ENCODE data around the gene GALP.
"Not testable (repeated sequence)": the region's sequence is repeated elsewhere in the genome, so short reads cannot be mapped to it uniquely, and the experiment has no call there.

Gene GALP

DNA sequence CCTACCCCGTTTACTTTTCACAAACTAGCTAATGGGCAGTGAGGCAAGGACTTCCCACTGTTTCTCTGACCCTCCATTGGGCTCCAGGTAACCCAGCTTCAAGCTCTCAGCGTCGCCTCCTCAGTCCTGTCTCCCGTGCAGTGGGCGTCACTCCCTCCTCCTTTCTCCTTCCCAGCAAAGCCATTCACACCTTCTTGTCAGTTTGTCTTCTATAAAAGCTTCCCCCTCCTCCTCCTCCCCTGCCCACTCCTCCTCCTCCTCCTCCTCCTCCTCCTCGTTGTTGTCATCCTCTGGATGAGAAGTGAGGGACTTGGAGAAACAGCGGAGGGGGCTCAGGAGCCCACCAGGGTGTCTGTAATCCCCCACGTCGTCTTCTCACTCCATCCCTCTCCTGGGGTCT, 1.7 kb upstream of the GALP start:
- H2AFZ ChIP-seq (ENCODE audit: low read length), result peak overlapping the region; percentile 58
- H3K36me3 ChIP-seq (replicated peaks in 1 of 2; ENCODE audit: control insufficient read depth in 2 of 2, insufficient read depth in 2 of 2, low read length in 2 of 2), result no peaks in the 10 kb centered on the region
- no peak overlapping the region for H4K91ac ChIP-seq (ENCODE audit: low read depth, low read length, poor library complexity)
- H4K8ac ChIP-seq (ENCODE audit: low read depth, low read length), result no peak overlapping the region
- no peak overlapping the region for H2BK15ac ChIP-seq (ENCODE audit: low read length)
- no peak for DNase-seq (ENCODE audit: low spot score)
- peak overlapping the region; percentile 1 for H2BK12ac ChIP-seq (ENCODE audit: low read length)
- peaks cover 5 to 20% of the 10 kb centered on the region in 2 donors for H3K4me1 ChIP-seq (ENCODE audit: control insufficient read depth in 2 of 2, insufficient read depth in 1 of 2, low read depth in 1 of 2, low read length in 2 of 2)
- H2AK5ac ChIP-seq (ENCODE audit: low read depth, low read length), result no peak overlapping the region
- no peak overlapping the region for H3K14ac ChIP-seq (ENCODE audit: low read length)
- H3K9ac ChIP-seq (ENCODE audit: low read depth, low read length, poor library complexity), result peak overlapping the region; percentile 6
- WGBS, 2 donors (ENCODE audit: extremely low coverage in 2 of 2, insufficient read length in 2 of 2, insufficient replicate concordance in 1 of 2), result no CpG with 5 or more reads among the region's 9 CpGs
- H2BK5ac ChIP-seq (ENCODE audit: low read length), result no peak overlapping the region
- peaks cover 0 to 5% (median 0%) of the 10 kb centered on the region in 3 experiments for H3K27me3 ChIP-seq (ENCODE audit: control insufficient read depth in 3 of 3, insufficient read depth in 3 of 3, low read depth in 1 of 3, low read length in 3 of 3)
- peaks cover 1% of the 10 kb centered on the region for H3K79me1 ChIP-seq (ENCODE audit: low read depth, low read length)
- H3K4me3 ChIP-seq (ENCODE audit: low read length in 2 of 2), result no peak overlapping the region
- no peak overlapping the region for H2BK120ac ChIP-seq (ENCODE audit: low read depth, low read length)
- H3K18ac ChIP-seq (ENCODE audit: low read length), result peak overlapping the region; percentile 0
- H3K4me2 ChIP-seq (ENCODE audit: insufficient read depth, low read length, poor library complexity, severe bottlenecking), result no peak overlapping the region
- no peak overlapping the region for H3K23ac ChIP-seq (ENCODE audit: low read depth, low read length, poor library complexity)
- peaks cover 0 to 2% of the 10 kb centered on the region in 2 donors for H3K9me3 ChIP-seq (replicated peaks in 1 of 2; ENCODE audit: control insufficient read depth in 2 of 2, insufficient read depth in 1 of 2, low read depth in 1 of 2, low read length in 2 of 2)
- peak overlapping the region; percentile 32 for H3K27ac ChIP-seq (replicated peaks; ENCODE audit: low read length)
- H3K4ac ChIP-seq (ENCODE audit: low read length), result no peak overlapping the region

DNA sequence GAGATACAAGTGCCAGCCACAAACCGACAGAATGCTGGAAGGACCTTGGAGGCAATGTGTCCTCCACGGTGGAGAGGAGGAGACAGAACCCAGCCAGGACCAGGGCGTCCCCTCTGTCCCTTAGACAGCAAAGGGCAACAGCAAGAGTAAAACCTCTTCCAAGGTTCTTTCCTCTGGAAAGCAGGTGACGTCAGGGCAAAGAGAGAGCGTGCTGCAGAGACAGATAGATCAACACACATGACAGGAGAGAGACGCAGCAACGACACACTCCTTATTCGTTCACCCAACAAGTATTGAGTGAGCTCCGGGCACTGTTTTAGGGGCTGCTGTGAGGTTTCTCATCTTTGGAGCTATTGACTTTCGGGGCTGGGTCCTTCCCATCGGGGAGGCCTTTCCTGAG, 1.3 kb upstream of the GALP start:
- Histone ChIP-seq H3K27ac (replicated peaks; ENCODE audit: low read length) (peak overlapping the region; percentile 32), H3K9ac (ENCODE audit: low read depth, low read length, poor library complexity) (no peak overlapping the region), H4K8ac (ENCODE audit: low read depth, low read length) (no peak overlapping the region), H2BK12ac (ENCODE audit: low read length) (peak overlapping the region; percentile 1), H3K4me3 (ENCODE audit: low read length in 2 of 2) (no peak overlapping the region), H2AFZ (ENCODE audit: low read length) (peak overlapping the region; percentile 58), H3K14ac (ENCODE audit: low read length) (no peak overlapping the region), H2BK5ac (ENCODE audit: low read length) (peak overlapping the region; percentile 9), H3K4me1 (ENCODE audit: control insufficient read depth in 2 of 2, insufficient read depth in 1 of 2, low read depth in 1 of 2, low read length in 2 of 2) (peaks cover 5 to 20% of the 10 kb centered on the region in 2 donors), H3K36me3 (replicated peaks in 1 of 2; ENCODE audit: control insufficient read depth in 2 of 2, insufficient read depth in 2 of 2, low read length in 2 of 2) (no peaks in the 10 kb centered on the region), H2AK5ac (ENCODE audit: low read depth, low read length) (peak overlapping the region; percentile 80), H4K91ac (ENCODE audit: low read depth, low read length, poor library complexity) (no peak overlapping the region), H3K79me1 (ENCODE audit: low read depth, low read length) (peaks cover 1% of the 10 kb centered on the region), H3K4ac (ENCODE audit: low read length) (no peak overlapping the region), H2BK120ac (ENCODE audit: low read depth, low read length) (peak overlapping the region; percentile 100), H3K9me3 (replicated peaks in 1 of 2; ENCODE audit: control insufficient read depth in 2 of 2, insufficient read depth in 1 of 2, low read depth in 1 of 2, low read length in 2 of 2) (peaks cover 0 to 2% of the 10 kb centered on the region in 2 donors), H3K18ac (ENCODE audit: low read length) (peak overlapping the region; percentile 0), H3K4me2 (ENCODE audit: insufficient read depth, low read length, poor library complexity, severe bottlenecking) (no peak overlapping the region), H3K27me3 (ENCODE audit: control insufficient read depth in 3 of 3, insufficient read depth in 3 of 3, low read depth in 1 of 3, low read length in 3 of 3) (peaks cover 0 to 5% (median 0%) of the 10 kb centered on the region in 3 experiments), H2BK15ac (ENCODE audit: low read length) (no peak overlapping the region), H3K23ac (ENCODE audit: low read depth, low read length, poor library complexity) (no peak overlapping the region)
- WGBS, 2 donors (ENCODE audit: extremely low coverage in 2 of 2, insufficient read length in 2 of 2, insufficient replicate concordance in 1 of 2), result no CpG with 5 or more reads among the region's 11 CpGs
- DNase-seq (ENCODE audit: low spot score), result no peak

DNA sequence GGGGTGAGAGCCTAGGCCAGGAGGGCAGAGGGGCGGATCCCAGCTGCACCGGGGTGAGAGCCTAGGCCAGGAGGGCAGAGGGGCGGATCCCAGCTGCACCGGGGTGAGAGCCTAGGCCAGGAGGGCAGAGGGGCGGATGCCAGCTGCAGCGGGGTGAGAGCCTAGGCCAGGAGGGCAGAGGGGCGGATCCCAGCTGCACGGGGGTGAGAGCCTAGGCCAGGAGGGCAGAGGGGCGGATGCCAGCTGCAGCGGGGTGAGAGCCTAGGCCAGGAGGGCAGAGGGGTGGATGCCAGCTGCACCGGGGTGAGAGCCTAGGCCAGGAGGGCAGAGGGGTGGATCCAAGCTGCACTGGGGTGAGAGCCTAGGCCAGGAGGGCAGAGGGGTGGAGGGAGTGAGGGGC, 502 bp downstream of the GALP start:
- Histone ChIP-seq H3K14ac (ENCODE audit: low read length) (peak overlapping the region; percentile 82), H3K18ac (ENCODE audit: low read length) (peak overlapping the region; percentile 93), H3K4me3 (ENCODE audit: low read length in 2 of 2) (peak overlapping the region in 1 of 2 donors; percentile 23), H3K9ac (ENCODE audit: low read depth, low read length, poor library complexity) (peak overlapping the region; percentile 60), H2BK120ac (ENCODE audit: low read depth, low read length) (peak overlapping the region; percentile 67), H3K4me1 (ENCODE audit: control insufficient read depth in 2 of 2, insufficient read depth in 1 of 2, low read depth in 1 of 2, low read length in 2 of 2) (peaks cover 5 to 20% of the 10 kb centered on the region in 2 donors), H2BK15ac (ENCODE audit: low read length) (peak overlapping the region; percentile 89), H2AK5ac (ENCODE audit: low read depth, low read length) (peak overlapping the region; percentile 96), H2BK12ac (ENCODE audit: low read length) (peak overlapping the region; percentile 99), H3K23ac (ENCODE audit: low read depth, low read length, poor library complexity) (peak overlapping the region; percentile 73)
- not testable (repeated sequence) for H3K9me3 ChIP-seq (replicated peaks in 1 of 2; ENCODE audit: control insufficient read depth in 2 of 2, insufficient read depth in 1 of 2, low read depth in 1 of 2, low read length in 2 of 2); H2AFZ ChIP-seq (ENCODE audit: low read length); H3K4me2 ChIP-seq (ENCODE audit: insufficient read depth, low read length, poor library complexity, severe bottlenecking); H2BK5ac ChIP-seq (ENCODE audit: low read length); H3K36me3 ChIP-seq (replicated peaks in 1 of 2; ENCODE audit: control insufficient read depth in 2 of 2, insufficient read depth in 2 of 2, low read length in 2 of 2); H3K27ac ChIP-seq (replicated peaks; ENCODE audit: low read length); H4K91ac ChIP-seq (ENCODE audit: low read depth, low read length, poor library complexity); H3K79me1 ChIP-seq (ENCODE audit: low read depth, low read length); H3K4ac ChIP-seq (ENCODE audit: low read length); H4K8ac ChIP-seq (ENCODE audit: low read depth, low read length); DNase-seq (ENCODE audit: low spot score); H3K27me3 ChIP-seq (ENCODE audit: control insufficient read depth in 3 of 3, insufficient read depth in 3 of 3, low read depth in 1 of 3, low read length in 3 of 3)
- WGBS, 2 donors (ENCODE audit: extremely low coverage in 2 of 2, insufficient read length in 2 of 2, insufficient replicate concordance in 1 of 2), result no CpG with 5 or more reads among the region's 11 CpGs

DNA sequence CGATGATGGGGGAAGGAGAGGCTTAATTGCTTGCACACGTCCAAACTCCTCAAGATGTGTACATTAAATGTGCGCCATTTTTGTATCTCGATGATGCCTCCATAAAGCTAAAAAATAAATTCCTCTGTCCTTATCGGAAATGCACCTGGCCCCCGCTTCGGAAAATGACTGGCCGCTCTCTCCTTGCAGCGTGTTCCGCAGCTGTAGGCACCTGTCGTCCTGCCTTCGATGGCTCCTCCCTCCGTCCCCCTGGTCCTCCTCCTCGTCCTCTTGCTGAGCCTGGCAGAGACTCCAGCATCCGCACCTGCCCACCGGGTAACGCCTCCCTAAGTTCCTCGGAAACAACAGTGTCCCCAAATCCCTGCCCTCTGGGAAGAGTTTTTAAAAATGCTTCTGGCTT, 1.1 kb downstream of the GALP start:
- Histone ChIP-seq H2BK5ac (ENCODE audit: low read length) (no peak overlapping the region), H3K23ac (ENCODE audit: low read depth, low read length, poor library complexity) (no peak overlapping the region), H3K4ac (ENCODE audit: low read length) (no peak overlapping the region), H2BK12ac (ENCODE audit: low read length) (no peak overlapping the region), H3K14ac (ENCODE audit: low read length) (no peak overlapping the region), H2AK5ac (ENCODE audit: low read depth, low read length) (peak overlapping the region; percentile 96), H2BK120ac (ENCODE audit: low read depth, low read length) (no peak overlapping the region), H3K79me1 (ENCODE audit: low read depth, low read length) (peaks cover 1% of the 10 kb centered on the region), H2AFZ (ENCODE audit: low read length) (no peak overlapping the region), H3K36me3 (replicated peaks in 1 of 2; ENCODE audit: control insufficient read depth in 2 of 2, insufficient read depth in 2 of 2, low read length in 2 of 2) (no peaks in the 10 kb centered on the region), H3K4me1 (ENCODE audit: control insufficient read depth in 2 of 2, insufficient read depth in 1 of 2, low read depth in 1 of 2, low read length in 2 of 2) (peaks cover 5 to 20% of the 10 kb centered on the region in 2 donors), H4K91ac (ENCODE audit: low read depth, low read length, poor library complexity) (no peak overlapping the region), H3K27ac (replicated peaks; ENCODE audit: low read length) (no peak overlapping the region), H4K8ac (ENCODE audit: low read depth, low read length) (no peak overlapping the region), H3K27me3 (ENCODE audit: control insufficient read depth in 3 of 3, insufficient read depth in 3 of 3, low read depth in 1 of 3, low read length in 3 of 3) (peaks cover 0 to 5% (median 0%) of the 10 kb centered on the region in 3 experiments), H2BK15ac (ENCODE audit: low read length) (no peak overlapping the region), H3K9me3 (replicated peaks in 1 of 2; ENCODE audit: control insufficient read depth in 2 of 2, insufficient read depth in 1 of 2, low read depth in 1 of 2, low read length in 2 of 2) (peaks cover 0 to 2% of the 10 kb centered on the region in 2 donors), H3K4me2 (ENCODE audit: insufficient read depth, low read length, poor library complexity, severe bottlenecking) (no peak overlapping the region), H3K9ac (ENCODE audit: low read depth, low read length, poor library complexity) (peak overlapping the region; percentile 34), H3K18ac (ENCODE audit: low read length) (peak overlapping the region; percentile 93), H3K4me3 (ENCODE audit: low read length in 2 of 2) (no peak overlapping the region)
- no CpG with 5 or more reads among the region's 18 CpGs for WGBS, 2 donors (ENCODE audit: extremely low coverage in 2 of 2, insufficient read length in 2 of 2, insufficient replicate concordance in 1 of 2)
- DNase-seq (ENCODE audit: low spot score), result no peak
